GM12878 (cell line): ENCODE measurements around the gene SOX4. TPM values are rescaled to one million over a fixed set of nuclear protein-coding genes. Genes with fewer than 3 reads are reported as not detected.

Source experiments
- ATAC-seq: fragments of 200-7000 bp; cut with Tn5 transposase; 3 replicates; pipeline ENCODE4 v1.9.1; 2020; ENCODE audit warnings: mild to moderate bottlenecking, moderate library complexity
- BruUV-seq: library from RNA; stranded (reverse); fragments of 400-500 nt; replicated peaks from 2 replicates; lab custom pipeline; 2021; lab: Mats Ljungman, UMichigan
- CTCF ChIA-PET: fragments of 300-600 bp; sonication (Branson Sonifier 250); formaldehyde crosslinking; extraction: SDS; loops from one replicate; lab custom pipeline; 2021; ENCODE audit warnings: inconsistent platforms; lab: Yijun Ruan, JAX
- POLR2A ChIA-PET: fragments of 350-600 bp; formaldehyde crosslinking; extraction: SDS; loops from one replicate; lab custom pipeline; 2021; ENCODE audit warnings: inconsistent platforms; lab: Charles Lee
- RAD21 ChIA-PET: fragments of 300-600 bp; sonication (Branson Sonifier 250); formaldehyde crosslinking; loops from one replicate; lab custom pipeline; 2023; ENCODE audit warnings: antibody characterized with exemption; ENCODE audit not compliant: unreplicated experiment; lab: Charles Lee
- SMC1A ChIA-PET: fragments of 300-600 bp; sonication (Branson Sonifier 250); formaldehyde crosslinking; loops from one replicate; lab custom pipeline; 2023; ENCODE audit not compliant: unreplicated experiment, uncharacterized antibody; lab: Charles Lee
- DNase-seq: peaks from one replicate; pipeline ENCODE4 v3.0.0-alpha.2; 2011; ENCODE audit warnings: low read depth, low spot score
- FAIRE-seq: peaks from 3 replicates; lab custom pipeline; 2011; peaks lifted over from hg19 to GRCh38; lab: Jason Lieb, UNC
- H2AFZ ChIP-seq: 2 replicates; pipeline ENCODE4 v1.6.0; 2011; ENCODE audit warnings: low read depth, low read length, control low read depth; ENCODE audit not compliant: control insufficient read depth
- H3K27ac ChIP-seq: 2 replicates; pipeline ENCODE4 v1.5.1; 2011; ENCODE audit warnings: control low read depth; ENCODE audit not compliant: control insufficient read depth, insufficient read depth
- H3K27me3 ChIP-seq, 2 experiments: replicated peaks in 1 of 2; 2 replicates each; pipeline versions ENCODE4 v1.6.0 to v1.6.1; 2011; ENCODE audit warnings: low read length in 1 of 2; ENCODE audit not compliant: control insufficient read depth in 2 of 2, insufficient read depth in 2 of 2
- H3K36me3 ChIP-seq, 2 experiments: 2 replicates each; pipeline ENCODE4 v1.5.1; 2011; ENCODE audit warnings: low read length in 1 of 2; ENCODE audit not compliant: control insufficient read depth in 2 of 2, insufficient read depth in 2 of 2
- H3K4me1 ChIP-seq: 2 replicates; pipeline ENCODE4 v1.6.1; 2011; ENCODE audit warnings: mild to moderate bottlenecking, low read length, moderate library complexity, mixed read lengths; ENCODE audit not compliant: control insufficient read depth, insufficient read depth
- H3K4me2 ChIP-seq: 2 replicates; pipeline ENCODE4 v1.6.0; 2011; ENCODE audit warnings: control low read depth; ENCODE audit not compliant: control insufficient read depth, insufficient read depth
- H3K4me3 ChIP-seq: fragments of 200-600 bp; sonication (generic); 2 replicates; pipeline ENCODE4 v1.5.1; 2016
- H3K79me2 ChIP-seq: 2 replicates; pipeline ENCODE4 v1.6.0; 2011; ENCODE audit warnings: low read length; ENCODE audit not compliant: control insufficient read depth, insufficient read depth
- H3K9ac ChIP-seq: 2 replicates; pipeline ENCODE4 v1.8.0; 2011; ENCODE audit warnings: low read length, control low read depth, mixed read lengths; ENCODE audit not compliant: control insufficient read depth, insufficient read depth
- H3K9me3 ChIP-seq: replicated peaks from 3 replicates; pipeline ENCODE4 v1.5.1; 2011; ENCODE audit warnings: mild to moderate bottlenecking, low read length; ENCODE audit not compliant: control insufficient read depth, insufficient read depth
- H4K20me1 ChIP-seq: 2 replicates; pipeline ENCODE4 v1.6.0; 2011; ENCODE audit not compliant: control insufficient read depth, insufficient read depth
- BCLAF1 ChIP-seq: fragments of 450-650 bp; IDR thresholded peaks from 2 replicates; pipeline ENCODE4 v1.6.1; 2017; ENCODE audit warnings: antibody characterized with exemption, mild to moderate bottlenecking, moderate library complexity
- CREM ChIP-seq: IDR thresholded peaks from 2 replicates; pipeline ENCODE4 v1.6.1; 2014; ENCODE audit warnings: antibody characterized with exemption, low read depth
- IKZF2 ChIP-seq, 2 experiments: fragments of 450-650 bp; IDR thresholded peaks; 2 replicates each; pipeline ENCODE4 v1.6.1; 2017; ENCODE audit warnings: mild to moderate bottlenecking in 2 of 2, moderate library complexity in 2 of 2
- MEF2A ChIP-seq: IDR thresholded peaks from 2 replicates; pipeline ENCODE4 v1.6.1; 2011; ENCODE audit warnings: low read depth, mild to moderate bottlenecking, low read length, moderate library complexity; ENCODE audit not compliant: insufficient read depth
- MLLT1 ChIP-seq: fragments of 450-650 bp; IDR thresholded peaks from 2 replicates; pipeline ENCODE4 v1.6.1; 2016; ENCODE audit warnings: mild to moderate bottlenecking
- NFIC ChIP-seq: IDR thresholded peaks from 2 replicates; pipeline ENCODE4 v1.6.1; 2012; ENCODE audit warnings: low read depth, mild to moderate bottlenecking, inconsistent platforms, low read length, moderate library complexity
- POLR2AphosphoS5 ChIP-seq: IDR thresholded peaks from 2 replicates; pipeline ENCODE4 v1.6.1; 2011; ENCODE audit warnings: mild to moderate bottlenecking, low read length, inconsistent platforms
- USF2 ChIP-seq: IDR thresholded peaks from 2 replicates; pipeline ENCODE4 v1.6.1; 2011; ENCODE audit warnings: low read depth, low read length, improper control_type of control experiment, borderline replicate concordance
- ZNF24 ChIP-seq: fragments of 450-650 bp; IDR thresholded peaks from 2 replicates; pipeline ENCODE4 v1.6.1; 2017; ENCODE audit warnings: antibody characterized with exemption, mild to moderate bottlenecking
- WGBS: methylation state at CpG from one replicate; pipeline ENCODE4 v1.1.6; 2016; ENCODE audit warnings: low lambda C conversion rate; ENCODE audit not compliant: insufficient replicate concordance, insufficient coverage; ENCODE audit errors: missing lambda C conversion rate; 5-methylcytosine and 5-hydroxymethylcytosine counted together
- in situ Hi-C: fragments of 300-500 bp; cut with MboI; formaldehyde crosslinking; loops from 9 replicates; pipeline ENCODE4 v1.14.3; 2018; ENCODE audit warnings: mixed read lengths
- intact Hi-C: fragments of 100-400 bp; cut with micrococcal nuclease; formaldehyde crosslinking; loops from one replicate; pipeline ENCODE4 v1.14.2; 2022; ENCODE audit not compliant: unreplicated experiment
- polyA plus RNA-seq, 11 experiments: library from polyadenylated mRNA; depleted of rRNA in 4 of 11; unstranded in 6 of 11; stranded (reverse) in 5 of 11; fragments of >200 nt; fragmentation: Nextera tagmentation in 4 of 11; fragmentation: Illumina TruSeq in 1 of 11; extraction: Ambion mirVana in 4 of 11; extraction: Trizol in 1 of 11; gene quantifications; 1 replicate in 1 of 11; 2 replicates in 10 of 11; pipeline versions ENCODE4 v1.2.1 to v1.2.3, GENCODE V29; 2011 to 2016; ENCODE audit warnings: inconsistent platforms in 2 of 11, missing spikeins in 2 of 11, low read depth in 1 of 11
- total RNA-seq, 4 experiments: library from RNA; depleted of rRNA in 3 of 4; stranded (reverse); fragments of >200 nt in 3 of 4; fragmentation: Illumina TruSeq in 1 of 4; extraction: Trizol in 1 of 4; gene quantifications; 2 replicates each; pipeline versions ENCODE4 v1.2.1 to v1.2.3, GENCODE V29; 2013 to 2021

Gene SOX4
- total and polyA plus RNA-seq, 10 of the 15 experiments (the other 5 are each of a cell fraction or from before 2014, with no cell fraction given) = 16.8 to 119 (median 26.5) TPM

- DNase-seq (no peak), FAIRE-seq (no peak), ATAC-seq (no peak)
- Histone ChIP-seq H3K9ac (no peak overlapping the region), H3K79me2 (peaks cover 38% of the 10 kb centered on the region), H3K4me2 (peak overlapping the region; percentile 56), H2AFZ (no peak overlapping the region), H3K4me1 (no peaks in the 10 kb centered on the region), H3K27ac (no peak overlapping the region), H4K20me1 (no peaks in the 10 kb centered on the region), H3K9me3 (no peaks in the 10 kb centered on the region), H3K27me3 (no peaks in the 10 kb centered on the region), H3K36me3 (no peaks in the 10 kb centered on the region), H3K4me3 (peak overlapping the region; percentile 88; the same call in 1 of the 2 replicates)
- intact Hi-C loops = loop anchor here (5.0 to 10.0 kb wide), 4 partner anchors 472 to 888 kb away; no protein-coding TSS in a partner anchor
- WGBS = 0% methylated on average over 1 of the region's 1 CpG
- CTCF ChIA-PET = interaction anchor here (0.6 to 9.5 kb wide), 7 partner anchors 555 to 1208 kb away, joined by 3 to 137 read pairs (median 4); no protein-coding TSS in a partner anchor
- SMC1A ChIA-PET = interaction anchor here (0.6 to 4.1 kb wide), 17 partner anchors 260 to 1821 kb away, joined by 3 to 42 read pairs (median 4); no protein-coding TSS in a partner anchor
- RAD21 ChIA-PET = interaction anchor here (0.7 to 7.0 kb wide), 15 partner anchors 329 to 1821 kb away, joined by 3 to 57 read pairs (median 5); no protein-coding TSS in a partner anchor
- BruUV-seq = TSS peak; percentile 10
- no peak for TF ChIP-seq MEF2A
- POLR2A ChIA-PET = interaction anchor here (0.6 to 1.7 kb wide), 7 partner anchors 21 to 1028 kb away, joined by 3 to 10 read pairs (median 3); no protein-coding TSS in a partner anchor
- in situ Hi-C loops = loop anchor here (25.0 kb wide), 1 partner anchor 406 kb away; no protein-coding TSS in a partner anchor
Observed at GRCh38 chr6:21592953-21593352, 598 bp upstream of the SOX4 start.

- Histone ChIP-seq H3K9ac (peak overlapping the region; percentile 90), H4K20me1 (no peaks in the 10 kb centered on the region), H3K79me2 (peaks cover 48% of the 10 kb centered on the region), H3K4me3 (peak overlapping the region; percentile 88), H3K9me3 (no peaks in the 10 kb centered on the region), H2AFZ (peak overlapping the region; percentile 87), H3K27ac (peak overlapping the region; percentile 81), H3K4me1 (0 out of 2 replicates have a peak, but pooled peaks cover 3% of the 10 kb centered on the region), H3K27me3 (no peaks in the 10 kb centered on the region), H3K4me2 (peak overlapping the region; percentile 56), H3K36me3 (no peaks in the 10 kb centered on the region)
- CTCF ChIA-PET = interaction anchor here (0.7 to 9.5 kb wide), 9 partner anchors 159 to 1465 kb away, joined by 3 to 137 read pairs (median 3); no protein-coding TSS in a partner anchor
- TSS peak; percentile 78 for BruUV-seq
- no peak for DNase-seq
- POLR2A ChIA-PET = interaction anchor here (0.6 to 1.3 kb wide), 9 partner anchors 9 to 1139 kb away, joined by 3 to 8 read pairs (median 4); no protein-coding TSS in a partner anchor
- RAD21 ChIA-PET = interaction anchor here (0.6 to 7.0 kb wide), 17 partner anchors 330 to 1820 kb away, joined by 3 to 57 read pairs (median 4); no protein-coding TSS in a partner anchor
- WGBS = 7% methylated on average over 19 of the region's 19 CpGs
- in situ Hi-C loops (loop anchor here (25.0 kb wide), 1 partner anchor 407 kb away; no protein-coding TSS in a partner anchor), intact Hi-C loops (loop anchor here (5.0 to 10.0 kb wide), 4 partner anchors 471 to 889 kb away; no protein-coding TSS in a partner anchor)
- no peak for FAIRE-seq
- peak; percentile 18 for ATAC-seq
- SMC1A ChIA-PET = interaction anchor here (0.6 to 4.1 kb wide), 23 partner anchors 11 to 1820 kb away, joined by 3 to 42 read pairs (median 3); no protein-coding TSS in a partner anchor
- TF ChIP-seq BCLAF1 (no peak), NFIC (0 out of 2 replicates have a peak, but pooled peaks have one; percentile 5), POLR2AphosphoS5 (peak; percentile 10; the same call in 1 of the 2 replicates), MLLT1 (peak; percentile 13), ZNF24 (no peak), CREM (no peak), USF2 (no peak), IKZF2 (IDR thresholded peaks at IDR 0.05) (0 out of 4 replicates have a peak, but pooled peaks of 1 of the 2 experiments have one; percentile 7)
Observed at GRCh38 chr6:21593927-21594415, 420 bp downstream of the SOX4 start.
